Astrocyte of the cerebellum (primary cell): Measurements from ENCODE around the gene FER1L5.
A peak's percentile ranks its signal among the peaks of the same experiment; 100 is the strongest.

Experiments used
- DNase-seq: peaks from one replicate; pipeline ENCODE4 v3.0.0-alpha.2; 2011; ENCODE audit warnings: low read depth
- H3K4me3 ChIP-seq: 2 replicates; pipeline ENCODE4 v1.5.1; 2011; ENCODE audit warnings: mild to moderate bottlenecking, low read depth, low read length, moderate library complexity
- in situ Hi-C: cut with HindIII; loops from 2 replicates; pipeline ENCODE4 v1.10.0; 2017; ENCODE audit warnings: low sequenced_read_pairs
- TF ChIP-seq, protein P1 (sequence below): IDR thresholded peaks from 2 replicates; pipeline ENCODE4 v1.5.1; 2012; ENCODE audit warnings: low read length, low read depth, moderate library complexity, mild to moderate bottlenecking; ENCODE audit errors: missing control alignments

The FER1L5 gene

DNA sequence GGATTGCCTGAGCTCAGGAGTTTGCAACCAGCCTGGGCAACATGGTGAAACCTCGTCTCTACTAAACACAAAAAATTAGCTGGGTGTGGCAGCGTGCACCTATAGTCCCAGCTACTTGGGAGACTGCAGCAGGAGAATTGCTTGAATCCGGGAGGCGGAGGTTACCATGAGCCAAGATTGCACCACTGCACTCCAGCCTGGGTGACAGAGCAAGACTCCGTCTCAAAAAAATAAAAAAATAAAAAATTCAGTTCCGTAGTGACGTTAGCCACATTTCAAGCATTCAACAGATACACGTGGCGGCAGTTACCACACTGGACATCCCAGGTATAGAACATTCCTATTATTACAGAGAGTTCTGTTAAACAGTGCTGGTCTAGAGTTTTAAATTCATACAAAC lies 8.9 kb upstream of the FER1L5 start:
- no peak overlapping the region for H3K4me3 ChIP-seq
- TF ChIP-seq, protein P1, sequence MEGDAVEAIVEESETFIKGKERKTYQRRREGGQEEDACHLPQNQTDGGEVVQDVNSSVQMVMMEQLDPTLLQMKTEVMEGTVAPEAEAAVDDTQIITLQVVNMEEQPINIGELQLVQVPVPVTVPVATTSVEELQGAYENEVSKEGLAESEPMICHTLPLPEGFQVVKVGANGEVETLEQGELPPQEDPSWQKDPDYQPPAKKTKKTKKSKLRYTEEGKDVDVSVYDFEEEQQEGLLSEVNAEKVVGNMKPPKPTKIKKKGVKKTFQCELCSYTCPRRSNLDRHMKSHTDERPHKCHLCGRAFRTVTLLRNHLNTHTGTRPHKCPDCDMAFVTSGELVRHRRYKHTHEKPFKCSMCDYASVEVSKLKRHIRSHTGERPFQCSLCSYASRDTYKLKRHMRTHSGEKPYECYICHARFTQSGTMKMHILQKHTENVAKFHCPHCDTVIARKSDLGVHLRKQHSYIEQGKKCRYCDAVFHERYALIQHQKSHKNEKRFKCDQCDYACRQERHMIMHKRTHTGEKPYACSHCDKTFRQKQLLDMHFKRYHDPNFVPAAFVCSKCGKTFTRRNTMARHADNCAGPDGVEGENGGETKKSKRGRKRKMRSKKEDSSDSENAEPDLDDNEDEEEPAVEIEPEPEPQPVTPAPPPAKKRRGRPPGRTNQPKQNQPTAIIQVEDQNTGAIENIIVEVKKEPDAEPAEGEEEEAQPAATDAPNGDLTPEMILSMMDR, result no peak
- DNase-seq, result no peak
- in situ Hi-C loops, result no loop called here

DNA sequence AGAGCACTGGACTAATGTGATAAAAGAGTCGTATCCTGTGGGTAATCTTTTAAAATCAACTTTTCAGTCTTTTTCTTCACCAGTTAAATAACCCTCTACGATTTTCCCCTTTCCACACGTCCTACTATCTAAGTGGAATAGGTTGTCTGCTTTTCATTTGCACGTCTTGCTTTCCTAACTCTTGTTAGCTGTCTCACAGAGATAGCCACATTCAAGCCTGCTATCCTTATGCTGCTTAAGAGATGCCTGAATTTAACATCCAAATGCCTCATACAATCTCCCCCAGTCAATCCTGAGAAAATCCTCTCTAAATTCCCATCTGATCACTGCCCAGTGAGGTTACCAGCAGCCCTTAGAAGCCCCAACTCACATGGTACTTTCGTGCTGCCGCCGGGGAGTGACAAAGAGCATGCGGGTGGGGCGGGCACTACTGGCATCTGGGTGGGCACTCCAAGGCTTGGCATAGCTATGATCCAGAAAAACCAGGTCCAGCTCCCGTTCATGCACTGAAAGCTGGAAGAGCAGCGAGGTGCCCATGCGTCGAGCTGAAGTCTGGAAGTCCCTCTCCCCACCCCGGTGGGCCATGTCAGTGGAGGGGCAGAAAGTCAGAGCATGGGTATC lies 5.9 kb upstream of the FER1L5 start:
- in situ Hi-C loops, result no loop called here
- DNase-seq, result no peak
- TF ChIP-seq, protein P1, result no peak
- H3K4me3 ChIP-seq, result peak overlapping the region; percentile 78

DNA sequence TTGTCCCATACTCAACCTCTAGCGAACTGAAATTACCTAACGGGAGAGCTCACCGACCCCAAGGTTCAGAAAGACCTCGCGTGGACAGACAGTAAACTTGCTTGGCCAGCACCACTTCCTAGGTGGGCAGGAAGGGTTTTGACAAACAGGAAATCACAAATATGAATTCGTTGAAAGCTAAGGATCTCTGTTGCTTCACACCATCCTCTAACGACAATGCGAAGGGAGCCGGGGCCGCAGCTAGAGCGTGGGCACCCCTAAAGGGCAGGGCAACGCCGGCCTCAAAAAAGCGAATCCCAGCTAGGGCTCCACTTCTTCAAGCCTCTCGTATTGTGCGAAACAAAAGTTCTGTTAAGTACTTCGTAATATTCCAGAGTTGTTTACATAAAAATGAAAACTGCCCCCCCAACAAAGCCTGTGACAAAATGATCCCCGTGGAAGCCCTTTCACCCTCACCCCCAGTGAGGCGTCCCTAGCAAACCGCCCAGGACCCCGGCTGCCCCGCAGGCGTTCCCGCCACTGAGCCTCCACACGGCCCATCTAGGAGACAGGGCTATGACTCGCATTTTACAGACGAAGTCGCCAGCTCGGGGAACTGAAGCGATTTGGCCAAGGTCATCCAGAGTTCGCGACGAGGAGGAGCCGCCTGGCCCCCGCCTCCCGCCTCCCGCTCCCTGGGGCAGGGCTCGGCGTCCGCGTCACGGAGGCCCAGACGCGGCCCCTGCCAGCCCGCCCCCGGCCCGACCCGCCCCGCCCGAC lies 5.0 kb upstream of the FER1L5 start:
- TF ChIP-seq, protein P1, result no peak
- in situ Hi-C loops, result no loop called here

DNA sequence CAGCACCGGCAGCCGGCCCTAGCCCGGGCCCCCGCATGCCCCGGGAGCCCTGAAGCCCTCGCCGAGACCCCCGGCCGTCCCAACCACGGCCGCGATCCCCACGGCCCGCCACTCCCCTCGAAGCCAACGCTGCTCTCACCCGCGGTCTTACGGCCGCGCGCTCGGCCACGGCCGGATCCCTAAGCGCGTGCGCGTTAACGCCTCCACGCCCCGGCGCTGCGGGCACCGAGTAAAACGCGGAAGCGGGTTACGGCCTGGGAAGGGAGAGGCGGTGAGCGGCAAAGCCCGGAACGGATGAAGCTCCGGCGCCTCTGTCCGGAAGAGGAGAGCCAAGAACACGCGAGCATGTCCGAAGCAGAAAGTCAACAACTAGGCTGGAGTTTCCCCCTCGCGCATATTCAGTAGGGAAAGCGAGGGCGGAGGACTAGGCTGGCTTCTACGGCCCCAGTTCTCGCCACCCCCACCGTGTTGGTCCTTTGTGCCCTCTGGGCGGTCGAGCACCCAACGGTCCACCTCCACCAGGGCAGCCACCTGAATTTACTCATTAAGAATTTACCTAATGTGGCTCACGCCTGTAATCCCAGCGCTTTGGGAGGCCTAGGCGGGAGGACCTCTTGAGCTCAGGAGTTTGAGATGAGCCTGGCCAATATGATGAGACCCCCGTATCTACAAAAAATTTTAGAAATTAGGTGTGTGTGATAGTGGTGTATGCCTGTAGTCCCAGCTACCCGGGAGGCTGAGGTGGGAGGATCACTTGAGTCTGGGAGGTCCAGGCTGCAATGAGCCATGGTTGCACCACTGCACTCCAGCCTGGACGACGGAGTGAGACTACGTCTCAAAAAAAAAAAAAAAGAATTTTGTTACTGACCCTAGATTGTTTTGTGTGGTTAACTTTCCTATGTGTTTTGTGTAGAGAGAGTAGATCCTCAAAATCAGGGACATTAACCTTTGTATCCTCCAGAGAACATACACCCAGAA lies 4.1 kb upstream of the FER1L5 start, which contains the start of gene KANSL3:
Gene KANSL3, minus strand, starts transcription at position 169 of the 978 bp plus-strand sequence. CDS start 1,177 bp downstream, outside the sequence.
- H3K4me3 ChIP-seq, result peak within 1 kb of the TSS; percentile 78
- TF ChIP-seq, protein P1, result no peak
- DNase-seq, result peak; percentile 87
- in situ Hi-C loops, result no loop called here

More for the DNA sequence above, 5.0 kb upstream of the FER1L5 start:
- DNase-seq, result peak; percentile 63
- H3K4me3 ChIP-seq, result peak overlapping the region; percentile 78

DNA sequence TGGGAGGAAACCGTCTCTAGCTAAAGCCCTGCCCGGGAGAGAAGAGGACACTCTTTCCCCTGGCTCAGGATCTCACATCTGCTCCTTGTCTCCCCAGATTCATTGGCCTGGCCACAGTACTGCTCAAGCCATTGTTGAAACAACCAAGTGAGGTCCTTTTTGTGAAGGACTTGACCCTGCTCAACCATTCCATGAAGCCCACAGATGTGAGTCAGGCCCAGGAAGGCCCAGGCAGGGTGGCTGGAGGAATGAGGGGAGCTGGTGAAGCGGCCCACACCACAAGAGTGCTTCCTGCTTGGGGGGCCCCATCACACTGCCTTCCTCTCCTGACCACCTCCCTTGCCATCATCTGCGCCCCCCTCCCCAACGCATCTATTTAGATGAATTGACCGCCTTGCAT lies 5.1 kb downstream of the FER1L5 start:
- H3K4me3 ChIP-seq, result no peak overlapping the region
- DNase-seq, result no peak
- TF ChIP-seq, protein P1, result no peak
- in situ Hi-C loops, result no loop called here
